Stomach (tissue), 9 donors: ENCODE data around the gene UGP2. TPM values are rescaled to one million over a fixed set of nuclear protein-coding genes. Genes with fewer than 3 reads are reported as not detected.
"Not testable (repeated sequence)": the region's sequence is repeated elsewhere in the genome, so short reads cannot be mapped to it uniquely, and the experiment has no call there.

Source experiments
- DNase-seq, 2 donors: peaks; one replicate each; pipeline versions ENCODE4 v3.0.0 to v3.0.0-alpha.2; 2013 to 2019
- H3K27ac ChIP-seq, 5 donors: fragments of 200-600 bp in 4 of 5; sonication (generic) in 4 of 5; one replicate each; pipeline ENCODE4 v1.5.1; 2013 to 2019; ENCODE audit warnings: mild to moderate bottlenecking in 1 of 5, moderate library complexity in 1 of 5
- H3K27me3 ChIP-seq, 3 donors: fragments of 200-600 bp; sonication (generic); one replicate each; pipeline ENCODE4 v1.5.1; 2017 to 2019; ENCODE audit warnings: mixed run types in 1 of 3
- H3K36me3 ChIP-seq, 4 donors: fragments of 200-600 bp; sonication (generic); 1 replicate in 3 of 4; 2 replicates in 1 of 4; pipeline ENCODE4 v1.5.1; 2016 to 2019
- H3K4me1 ChIP-seq, 4 donors: fragments of 200-600 bp; sonication (generic); one replicate each; pipeline ENCODE4 v1.5.1; 2016 to 2019
- H3K4me3 ChIP-seq, 4 donors: fragments of 200-600 bp; sonication (generic) in 3 of 4; one replicate each; pipeline ENCODE4 v1.5.1; 2016 to 2019; ENCODE audit warnings: mild to moderate bottlenecking in 1 of 4
- H3K9me3 ChIP-seq, 4 donors: fragments of 200-600 bp; sonication (generic); one replicate each; pipeline ENCODE4 v1.5.1; 2016 to 2019
- EP300 ChIP-seq: sonication (generic); formaldehyde crosslinking; IDR thresholded peaks from one replicate; pipeline ENCODE4 v1.6.1; 2017; ENCODE audit warnings: antibody characterized with exemption
- POLR2A ChIP-seq, 4 donors: fragments of 450-650 bp; IDR thresholded peaks; one replicate each; pipeline ENCODE4 v1.6.1; 2016; ENCODE audit warnings: antibody characterized with exemption in 4 of 4, control low read depth in 2 of 4, mild to moderate bottlenecking in 1 of 4, moderate library complexity in 1 of 4
- POLR2AphosphoS5 ChIP-seq, 3 donors: sonication (generic); formaldehyde crosslinking; IDR thresholded peaks; one replicate each; pipeline ENCODE4 v1.6.1; 2016; ENCODE audit warnings: antibody characterized with exemption in 3 of 3
- WGBS, 5 donors: extraction: QIAGEN DNeasy Blood & Tissue Kit in 3 of 5; methylation state at CpG; one replicate each; pipeline versions ENCODE4 v1.1.5 to v1.1.7; 2013 to 2018; 5-methylcytosine and 5-hydroxymethylcytosine counted together
- intact Hi-C: fragments of 100-400 bp; cut with DNase I; formaldehyde crosslinking; loops from one replicate; pipeline ENCODE4 v1.15.1; 2023; ENCODE audit warnings: low total_unique reads
- polyA plus RNA-seq, 3 donors: library from polyadenylated mRNA; stranded (reverse); fragments of 200-250 nt; gene quantifications; one replicate each; pipeline ENCODE4 v1.2.3, GENCODE V29; 2013
- total RNA-seq, 5 donors: library from RNA; depleted of rRNA; stranded (reverse); fragments of >200 nt; gene quantifications; one replicate each; pipeline versions ENCODE4 v1.1.0 to v1.2.3, GENCODE V29; 2014 to 2016
- TF ChIP-seq, protein P1 (sequence below), 7 experiments: fragments of 450-650 bp in 4 of 7; fragments of 200-600 bp in 3 of 7; sonication (generic) in 3 of 7; IDR thresholded peaks; one replicate each; pipeline ENCODE4 v1.5.1; 2016 to 2019; ENCODE audit warnings: antibody characterized with exemption in 7 of 7, control low read depth in 2 of 7, mild to moderate bottlenecking in 1 of 7
- donor health status: healthy with polysubstance abuse.
- donor health status: Bipolar disorder and iron deficiency.
- donor health status: healthy.

UGP2 gene
- total and polyA plus RNA-seq, 8 donors, result 38.5 to 135 (median 93.7) TPM

DNA sequence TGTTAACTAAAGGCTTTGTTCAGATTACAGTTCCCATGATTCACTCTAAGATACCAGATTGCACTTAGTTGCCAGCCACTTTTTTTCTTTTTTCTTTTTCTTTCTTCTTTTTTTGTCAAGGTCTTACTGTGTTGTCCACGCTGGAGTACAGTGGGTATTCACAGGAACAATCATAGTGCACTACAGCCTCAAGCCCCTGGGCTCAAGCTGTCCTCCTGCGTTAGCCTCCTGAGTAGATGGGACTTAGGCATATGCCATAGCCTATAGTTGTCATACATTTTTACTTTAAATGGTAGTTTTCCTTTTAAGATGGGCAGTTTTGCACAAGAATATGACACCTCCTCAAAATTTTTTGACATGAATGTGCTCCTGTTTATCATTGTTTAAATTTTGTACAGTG is 2.1 kb downstream of the UGP2 start:
- Histone ChIP-seq H3K4me3 (peak overlapping the region in 2 of 4 donors; percentile 62 to 86), H3K36me3 (no peaks in the 10 kb centered on the region), H3K27me3 (no peaks in the 10 kb centered on the region), H3K9me3 (no peaks in the 10 kb centered on the region), H3K27ac (peak overlapping the region in 1 of 5 donors; percentile 99), H3K4me1 (peaks cover 29 to 62% (median 45%) of the 10 kb centered on the region in 4 donors)
- no peak for DNase-seq
- intact Hi-C loops, result no loop called here
- TF ChIP-seq POLR2AphosphoS5 (IDR thresholded peaks at IDR 0.05) (no peak), POLR2A (IDR thresholded peaks at IDR 0.05) (no peak), EP300 (no peak)
- TF ChIP-seq, protein P1, sequence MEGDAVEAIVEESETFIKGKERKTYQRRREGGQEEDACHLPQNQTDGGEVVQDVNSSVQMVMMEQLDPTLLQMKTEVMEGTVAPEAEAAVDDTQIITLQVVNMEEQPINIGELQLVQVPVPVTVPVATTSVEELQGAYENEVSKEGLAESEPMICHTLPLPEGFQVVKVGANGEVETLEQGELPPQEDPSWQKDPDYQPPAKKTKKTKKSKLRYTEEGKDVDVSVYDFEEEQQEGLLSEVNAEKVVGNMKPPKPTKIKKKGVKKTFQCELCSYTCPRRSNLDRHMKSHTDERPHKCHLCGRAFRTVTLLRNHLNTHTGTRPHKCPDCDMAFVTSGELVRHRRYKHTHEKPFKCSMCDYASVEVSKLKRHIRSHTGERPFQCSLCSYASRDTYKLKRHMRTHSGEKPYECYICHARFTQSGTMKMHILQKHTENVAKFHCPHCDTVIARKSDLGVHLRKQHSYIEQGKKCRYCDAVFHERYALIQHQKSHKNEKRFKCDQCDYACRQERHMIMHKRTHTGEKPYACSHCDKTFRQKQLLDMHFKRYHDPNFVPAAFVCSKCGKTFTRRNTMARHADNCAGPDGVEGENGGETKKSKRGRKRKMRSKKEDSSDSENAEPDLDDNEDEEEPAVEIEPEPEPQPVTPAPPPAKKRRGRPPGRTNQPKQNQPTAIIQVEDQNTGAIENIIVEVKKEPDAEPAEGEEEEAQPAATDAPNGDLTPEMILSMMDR (IDR thresholded peaks at IDR 0.05), result no peak
- 82 to 94% (median 88%) methylated on average over 2 of the region's 2 CpGs for WGBS, 5 donors

DNA sequence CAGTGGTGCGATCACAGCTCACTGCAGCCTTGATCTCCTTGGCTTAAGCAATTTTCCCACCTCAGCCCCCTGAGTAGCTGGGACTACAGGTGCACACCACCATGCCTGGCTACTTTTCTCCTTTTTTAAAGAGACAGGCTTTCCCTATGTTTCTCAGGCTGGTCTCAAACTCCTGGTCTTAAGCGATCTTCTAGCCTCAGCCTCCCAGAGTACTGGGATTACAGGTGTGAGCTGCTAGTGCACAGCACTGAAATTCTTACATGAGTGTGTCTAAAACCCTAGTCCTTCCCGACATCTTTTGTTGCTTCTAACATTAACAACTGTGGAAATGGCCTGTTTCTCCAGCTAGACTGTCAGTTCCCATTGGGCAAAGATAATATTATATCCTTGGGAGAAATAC is 2.9 kb downstream of the UGP2 start:
- H3K9me3 ChIP-seq, result no peaks in the 10 kb centered on the region
- no peak overlapping the region for H3K27ac ChIP-seq
- H3K27me3 ChIP-seq, result no peaks in the 10 kb centered on the region
- no peak for DNase-seq
- TF ChIP-seq, protein P1 (IDR thresholded peaks at IDR 0.05), result no peak
- TF ChIP-seq POLR2AphosphoS5 (IDR thresholded peaks at IDR 0.05) (no peak), POLR2A (IDR thresholded peaks at IDR 0.05) (no peak), EP300 (no peak)
- H3K36me3 ChIP-seq, result no peaks in the 10 kb centered on the region
- H3K4me3 ChIP-seq, result no peak overlapping the region
- intact Hi-C loops, result no loop called here
- H3K4me1 ChIP-seq, result peaks cover 34 to 64% (median 53%) of the 10 kb centered on the region in 4 donors
- WGBS, 5 donors, result 81 to 90% (median 84%) methylated on average over 3 of the region's 3 CpGs

DNA sequence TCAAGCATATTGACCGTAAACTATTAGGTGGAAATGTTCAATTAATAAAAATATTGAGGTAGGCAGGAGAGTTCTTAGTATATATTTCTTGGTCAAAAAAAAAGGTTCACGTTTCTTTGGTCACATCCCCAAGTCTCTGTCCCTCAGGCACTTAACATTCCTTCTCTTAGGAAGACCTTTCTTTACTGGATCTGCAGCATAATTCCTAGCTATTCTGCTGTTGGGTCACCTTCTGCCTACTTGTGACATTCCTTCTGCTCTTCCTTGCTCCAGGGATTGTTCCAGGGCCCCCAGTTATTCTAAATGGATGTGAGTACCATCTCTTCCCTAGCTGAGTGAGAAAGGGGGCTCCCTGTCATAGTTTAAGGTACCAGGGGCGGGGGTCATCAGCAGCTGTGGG is 4.2 kb downstream of the UGP2 start:
- Histone ChIP-seq H3K4me3 (no peak overlapping the region), H3K27me3 (no peaks in the 10 kb centered on the region)
- WGBS, 5 donors, result 88 to 97% (median 96%) methylated on average over 3 of the region's 3 CpGs

DNA sequence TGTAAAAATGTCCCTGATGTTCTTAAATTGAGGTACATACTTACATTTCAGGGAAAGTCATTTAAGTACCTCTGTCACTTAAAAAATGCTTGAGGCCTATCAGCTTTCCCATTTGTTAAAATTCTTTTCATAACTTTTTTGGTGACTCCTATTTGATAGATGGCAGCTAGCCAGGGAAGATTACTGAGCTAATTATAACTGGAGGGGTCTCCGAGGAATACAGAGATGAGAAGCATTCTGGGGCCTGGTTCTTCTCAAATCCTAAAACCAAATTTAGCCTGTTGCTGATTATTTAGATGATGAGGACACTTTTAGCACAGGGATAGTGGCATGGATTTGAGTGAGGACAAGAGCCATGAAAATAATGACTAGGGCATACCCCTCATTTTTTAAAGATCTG is 4.8 kb downstream of the UGP2 start:
- intact Hi-C loops, result no loop called here
- no peak for TF ChIP-seq EP300
- TF ChIP-seq POLR2AphosphoS5 (IDR thresholded peaks at IDR 0.05), result no peak
- TF ChIP-seq, protein P1 (IDR thresholded peaks at IDR 0.05), result no peak
- TF ChIP-seq POLR2A (IDR thresholded peaks at IDR 0.05), result no peak
- no peaks in the 10 kb centered on the region for H3K9me3 ChIP-seq
- peaks cover 35 to 78% (median 54%) of the 10 kb centered on the region in 4 donors for H3K4me1 ChIP-seq
- H3K36me3 ChIP-seq, result no peaks in the 10 kb centered on the region
- 50 to 65% (median 57%) methylated on average over 1 of the region's 1 CpG for WGBS, 5 donors
- no peak overlapping the region for H3K4me3 ChIP-seq
- no peak overlapping the region for H3K27ac ChIP-seq
- peak in 1 of 2 donors; percentile 42 for DNase-seq
- H3K27me3 ChIP-seq, result no peaks in the 10 kb centered on the region

More for the DNA sequence above, 4.2 kb downstream of the UGP2 start:
- intact Hi-C loops, result no loop called here
- no peak for DNase-seq
- Histone ChIP-seq H3K36me3 (no peaks in the 10 kb centered on the region), H3K4me1 (peaks cover 31 to 72% (median 51%) of the 10 kb centered on the region in 4 donors), H3K9me3 (no peaks in the 10 kb centered on the region), H3K27ac (no peak overlapping the region)
- TF ChIP-seq POLR2AphosphoS5 (IDR thresholded peaks at IDR 0.05) (no peak), EP300 (no peak), POLR2A (IDR thresholded peaks at IDR 0.05) (no peak)
- TF ChIP-seq, protein P1 (IDR thresholded peaks at IDR 0.05), result no peak

DNA sequence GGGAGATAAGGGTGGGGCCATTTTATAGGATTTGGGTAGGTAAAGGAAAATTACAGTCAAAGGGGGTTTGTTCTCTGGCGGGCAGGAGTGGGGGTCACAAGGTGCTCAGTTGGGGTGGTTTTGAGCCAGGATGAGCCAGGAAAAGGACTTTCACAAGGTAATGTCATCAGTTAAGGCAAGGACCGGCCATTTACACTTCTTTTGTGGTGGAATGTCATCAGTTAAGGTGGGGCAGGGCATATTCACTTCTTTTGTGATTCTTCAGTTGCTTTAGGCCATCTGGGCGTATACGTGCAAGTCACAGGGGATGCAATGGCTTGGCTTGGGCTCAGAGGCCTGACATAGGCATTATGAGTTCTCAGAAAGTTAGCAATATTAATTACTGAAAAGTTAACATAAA is 5.9 kb downstream of the UGP2 start:
- H3K36me3 ChIP-seq, intact Hi-C loops, H3K27me3 ChIP-seq, H3K9me3 ChIP-seq, H3K4me3 ChIP-seq, H3K27ac ChIP-seq, DNase-seq: not testable (repeated sequence)
- peaks cover 35 to 85% (median 58%) of the 10 kb centered on the region in 4 donors for H3K4me1 ChIP-seq
- WGBS, 5 donors, result 79 to 96% (median 95%) methylated on average over 4 of the region's 4 CpGs
